Osteoblast (primary cell): ENCODE measurements around the gene IMPDH1. TPM values are rescaled to one million over a fixed set of nuclear protein-coding genes. Genes with fewer than 3 reads are reported as not detected.

Experiments used
- DNase-seq: peaks from one replicate; pipeline ENCODE4 v3.0.0; 2011; ENCODE audit warnings: low spot score, mixed read lengths; ENCODE audit not compliant: insufficient read length; ENCODE audit errors: missing footprints
- H2AFZ ChIP-seq: 2 replicates; pipeline ENCODE4 v1.6.0; 2011; ENCODE audit warnings: mild to moderate bottlenecking, low read length
- H3K27ac ChIP-seq: 2 replicates; pipeline ENCODE4 v1.5.1; 2011; ENCODE audit warnings: mild to moderate bottlenecking, low read depth, low read length, moderate library complexity
- H3K27me3 ChIP-seq: 2 replicates; pipeline ENCODE4 v1.6.0; 2012; ENCODE audit warnings: mild to moderate bottlenecking, control low read depth, inconsistent platforms, low read length, moderate library complexity; ENCODE audit not compliant: insufficient read depth
- H3K36me3 ChIP-seq: 2 replicates; pipeline ENCODE4 v1.5.1; 2011; ENCODE audit warnings: mild to moderate bottlenecking, low read length, control low read depth, moderate library complexity; ENCODE audit not compliant: insufficient read depth
- H3K4me1 ChIP-seq: 2 replicates; pipeline ENCODE4 v1.5.1; 2011; ENCODE audit warnings: mild to moderate bottlenecking, low read length, control low read depth, moderate library complexity; ENCODE audit not compliant: insufficient read depth
- H3K4me2 ChIP-seq: 2 replicates; pipeline ENCODE4 v1.6.0; 2011; ENCODE audit warnings: mild to moderate bottlenecking, low read length; ENCODE audit not compliant: insufficient read depth
- H3K4me3 ChIP-seq: fragments of 200-600 bp; sonication (generic); 3 replicates; pipeline ENCODE4 v1.5.1; 2012; ENCODE audit warnings: mild to moderate bottlenecking, low read length, inconsistent platforms; ENCODE audit not compliant: insufficient read depth
- H3K79me2 ChIP-seq: 2 replicates; pipeline ENCODE4 v1.6.0; 2012; ENCODE audit warnings: mild to moderate bottlenecking, low read length, control low read depth, inconsistent platforms; ENCODE audit not compliant: insufficient read depth
- H3K9me3 ChIP-seq: 2 replicates; pipeline ENCODE4 v1.5.1; 2011; ENCODE audit warnings: low read depth, low read length, control low read depth
- H4K20me1 ChIP-seq: 2 replicates; pipeline ENCODE4 v1.6.0; 2012; ENCODE audit warnings: mild to moderate bottlenecking, low read length, control low read depth; ENCODE audit not compliant: insufficient read depth
- CTCF ChIP-seq: IDR thresholded peaks from 2 replicates; pipeline ENCODE4 v1.5.1; 2011; ENCODE audit warnings: mild to moderate bottlenecking, low read depth, low read length, moderate library complexity; ENCODE audit errors: extremely low read depth
- total RNA-seq: library from RNA; depleted of rRNA; stranded (reverse); fragments of >200 nt; gene quantifications from 2 replicates; pipeline ENCODE4 v1.2.3, GENCODE V29; 2012

Gene IMPDH1
- total RNA-seq, 1 donor = 35.8 TPM

DNA sequence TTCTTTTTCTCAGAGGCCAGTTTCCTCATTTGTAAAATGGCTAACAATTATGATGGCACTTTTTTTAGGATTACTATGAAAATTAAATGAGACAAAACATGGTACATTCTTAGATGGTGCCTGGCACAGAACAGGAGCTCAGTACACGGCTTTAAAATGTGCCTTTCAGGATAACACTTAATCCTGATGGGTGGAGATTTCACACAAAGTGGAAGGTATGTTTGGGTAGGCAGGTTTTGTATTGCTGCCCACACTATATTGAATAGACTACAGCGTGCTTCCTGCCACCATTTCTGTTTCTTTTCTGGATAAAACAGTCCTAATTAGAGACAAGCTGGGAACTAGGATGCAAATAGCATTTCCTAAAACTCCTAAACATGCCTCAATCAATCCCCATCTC, 22.0 kb upstream of the IMPDH1 start:
- Histone ChIP-seq H3K4me3 (no peak overlapping the region), H2AFZ (peak overlapping the region; percentile 51), H4K20me1 (no peaks in the 10 kb centered on the region), H3K27ac (no peak overlapping the region), H3K79me2 (no peaks in the 10 kb centered on the region), H3K9me3 (no peaks in the 10 kb centered on the region), H3K4me1 (no peaks in the 10 kb centered on the region), H3K4me2 (no peak overlapping the region), H3K27me3 (peaks cover 2% of the 10 kb centered on the region), H3K36me3 (no peaks in the 10 kb centered on the region)
- no peak for TF ChIP-seq CTCF
- no peak for DNase-seq

DNA sequence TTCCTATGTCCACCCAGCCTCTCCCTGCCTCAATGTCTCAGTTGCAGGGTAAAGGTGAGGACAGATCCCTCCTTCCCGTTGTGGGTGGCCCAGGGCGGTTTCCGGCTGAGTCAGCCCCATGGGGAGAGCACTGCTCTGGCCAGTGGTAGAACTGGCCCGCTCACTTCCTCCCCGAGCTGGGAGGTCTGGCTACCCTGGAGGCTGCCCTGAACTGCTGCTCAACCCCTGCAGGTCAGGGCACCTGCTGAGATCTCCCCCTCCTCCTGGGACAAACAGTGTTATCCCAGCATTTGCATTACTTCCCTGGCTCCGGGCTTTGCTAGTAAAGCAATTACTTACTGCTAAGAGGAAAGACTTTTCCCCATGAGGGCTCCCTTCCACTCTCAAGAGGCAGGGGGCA, 21.4 kb upstream of the IMPDH1 start:
- peak; percentile 35 for DNase-seq
- no peak for TF ChIP-seq CTCF
- Histone ChIP-seq H3K9me3 (no peaks in the 10 kb centered on the region), H4K20me1 (no peaks in the 10 kb centered on the region), H3K79me2 (no peaks in the 10 kb centered on the region), H3K4me1 (no peaks in the 10 kb centered on the region), H2AFZ (peak overlapping the region; percentile 51), H3K4me3 (no peak overlapping the region), H3K4me2 (no peak overlapping the region), H3K36me3 (no peaks in the 10 kb centered on the region), H3K27ac (no peak overlapping the region), H3K27me3 (peaks cover 2% of the 10 kb centered on the region)

DNA sequence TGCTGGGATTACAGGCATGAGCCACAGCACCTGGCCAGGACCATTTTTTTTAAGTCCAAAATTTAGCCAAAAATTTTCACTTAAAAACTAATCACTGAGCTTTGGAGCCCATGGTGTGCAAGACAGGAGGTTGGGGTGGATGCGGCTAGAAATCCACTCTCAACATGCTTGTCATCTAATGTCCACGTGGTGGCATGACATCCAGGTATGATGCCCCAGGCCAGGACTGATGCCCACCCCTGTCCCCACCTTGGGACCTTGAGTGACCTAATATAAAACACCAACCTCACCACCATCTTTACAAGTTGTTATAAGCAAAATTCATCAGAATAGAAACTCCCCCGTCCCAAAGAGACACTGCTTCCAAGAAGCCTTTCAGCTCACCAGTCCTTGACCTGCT, 20.4 kb upstream of the IMPDH1 start:
- H3K36me3 ChIP-seq = no peaks in the 10 kb centered on the region
- H3K4me2 ChIP-seq = no peak overlapping the region
- no peaks in the 10 kb centered on the region for H4K20me1 ChIP-seq
- no peak for TF ChIP-seq CTCF
- no peak overlapping the region for H3K4me3 ChIP-seq
- H3K27me3 ChIP-seq = peaks cover 2% of the 10 kb centered on the region
- H3K9me3 ChIP-seq = no peaks in the 10 kb centered on the region
- no peak overlapping the region for H2AFZ ChIP-seq
- DNase-seq = no peak
- no peak overlapping the region for H3K27ac ChIP-seq
- H3K4me1 ChIP-seq = no peaks in the 10 kb centered on the region
- H3K79me2 ChIP-seq = no peaks in the 10 kb centered on the region

GRCh38 chr7:128427289-128427891, 17.6 kb upstream of the IMPDH1 start:
- no peaks in the 10 kb centered on the region for H3K9me3 ChIP-seq
- no peak overlapping the region for H2AFZ ChIP-seq
- no peak overlapping the region for H3K4me2 ChIP-seq
- H3K36me3 ChIP-seq = no peaks in the 10 kb centered on the region
- peak; percentile 39 for DNase-seq
- H3K27ac ChIP-seq = no peak overlapping the region
- no peaks in the 10 kb centered on the region for H3K79me2 ChIP-seq
- TF ChIP-seq CTCF = peak; percentile 63
- H3K4me1 ChIP-seq = no peaks in the 10 kb centered on the region
- H4K20me1 ChIP-seq = no peaks in the 10 kb centered on the region
- no peaks in the 10 kb centered on the region for H3K27me3 ChIP-seq
- no peak overlapping the region for H3K4me3 ChIP-seq
